ENCODE results near the gene ERBB4.

GRCh38 chr2:211939177-211939576, 599.4 kb downstream of the ERBB4 start:
- no peak for TF ChIP-seq CTCF (IDR thresholded peaks at IDR 0.05; ENCODE audit: low read depth, low read length, poor library complexity, severe bottlenecking)
- no peak for TF ChIP-seq EZH2phosphoT487 (IDR thresholded peaks at IDR 0.05; ENCODE audit: borderline replicate concordance, low read length)

Measured in DOHH2 (cell line).